ENCODE measurements around the gene CANT1.
A peak's percentile ranks its signal among the peaks of the same experiment; 100 is the strongest.
"Not testable (repeated sequence)": the region's sequence is repeated elsewhere in the genome, so short reads cannot be mapped to it uniquely, and the experiment has no call there.

The CANT1 gene

DNA sequence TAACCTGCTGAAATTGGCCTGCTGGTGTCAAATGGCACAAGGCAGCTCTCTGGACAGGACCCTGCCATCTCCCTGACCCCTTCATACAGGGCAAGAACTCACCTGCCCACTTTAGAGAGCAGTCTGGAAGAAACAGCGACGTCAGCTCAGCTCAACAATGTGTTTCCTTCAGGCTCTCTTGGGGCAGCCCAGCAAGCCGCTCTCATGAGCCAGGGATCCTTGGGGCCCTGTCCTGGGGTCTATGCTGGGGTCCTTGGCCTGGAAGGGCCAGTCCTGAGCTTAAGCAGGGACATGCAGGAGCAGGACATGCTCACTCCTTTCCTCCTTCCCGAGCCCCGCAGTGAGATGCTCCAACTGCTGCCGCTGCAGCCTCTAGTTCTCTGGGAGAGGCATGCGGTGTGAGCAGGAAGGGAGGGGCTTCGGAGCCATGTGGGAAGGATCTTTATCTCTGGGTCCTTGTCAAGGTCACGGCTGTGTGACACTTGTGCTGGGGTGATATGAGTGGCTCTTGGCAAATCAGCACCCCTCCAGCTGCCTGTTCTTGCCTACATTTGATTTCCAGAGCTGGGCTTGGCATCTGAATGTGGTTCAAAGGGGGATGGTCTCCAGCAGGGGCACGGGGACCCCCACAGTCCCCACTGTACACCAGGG lies 17.8 kb upstream of the CANT1 start:
- no peak for DNase-seq

- no peak for DNase-seq
Measured at GRCh38 chr17:79026376-79027273, 17.1 kb upstream of the CANT1 start.

DNA sequence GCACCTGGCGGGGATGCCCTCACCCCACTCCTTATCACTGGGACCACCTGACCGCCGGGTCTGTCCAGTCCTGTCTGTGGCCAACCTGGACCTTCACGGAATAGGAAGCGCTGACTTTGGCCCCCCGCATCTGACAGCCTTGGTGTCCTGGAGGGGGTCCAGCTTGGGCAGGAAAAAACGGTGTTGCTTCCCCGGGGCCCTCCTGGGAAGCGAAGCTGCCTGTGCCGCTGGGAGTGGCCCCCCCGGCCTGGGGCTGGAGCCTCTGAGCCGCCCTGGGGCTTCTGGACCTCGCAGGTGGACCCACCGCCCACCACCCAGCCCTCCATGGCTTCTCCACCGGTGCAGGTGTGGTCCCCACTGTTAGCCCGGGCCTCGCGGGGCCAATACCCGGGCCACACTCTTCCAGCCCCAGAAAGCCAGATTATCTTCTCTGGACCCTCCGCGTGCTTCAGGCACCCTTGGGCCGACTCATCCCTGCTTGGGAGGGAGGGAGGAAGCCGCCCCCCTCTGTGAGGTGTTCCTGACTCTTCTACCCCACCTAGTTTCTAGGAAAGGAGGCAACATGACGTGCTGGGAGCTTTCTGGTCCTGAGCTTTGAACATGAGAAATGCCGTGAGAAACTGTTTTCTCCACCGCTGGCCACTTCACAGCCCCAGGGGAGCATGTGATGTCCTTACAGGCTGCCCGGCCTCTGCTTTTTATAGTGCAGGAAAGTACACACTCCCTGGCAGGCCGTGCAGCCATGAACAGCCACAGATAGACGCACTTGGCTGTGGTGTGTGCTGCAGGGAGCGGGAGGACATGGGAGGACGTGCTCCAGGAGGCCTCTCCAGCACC lies 15.6 kb upstream of the CANT1 start:
- no peak for DNase-seq

- DNase-seq = no peak
Measured at GRCh38 chr17:79023886-79024771, 14.6 kb upstream of the CANT1 start, which contains the start of gene C1QTNF1. Gene C1QTNF1 (plus strand): TSS chr17:79024169. CDS start chr17:79043969, 19,800 bp downstream.

GRCh38 chr17:79023180-79023705 lies 13.7 kb upstream of the CANT1 start:
- no peak for DNase-seq

DNA sequence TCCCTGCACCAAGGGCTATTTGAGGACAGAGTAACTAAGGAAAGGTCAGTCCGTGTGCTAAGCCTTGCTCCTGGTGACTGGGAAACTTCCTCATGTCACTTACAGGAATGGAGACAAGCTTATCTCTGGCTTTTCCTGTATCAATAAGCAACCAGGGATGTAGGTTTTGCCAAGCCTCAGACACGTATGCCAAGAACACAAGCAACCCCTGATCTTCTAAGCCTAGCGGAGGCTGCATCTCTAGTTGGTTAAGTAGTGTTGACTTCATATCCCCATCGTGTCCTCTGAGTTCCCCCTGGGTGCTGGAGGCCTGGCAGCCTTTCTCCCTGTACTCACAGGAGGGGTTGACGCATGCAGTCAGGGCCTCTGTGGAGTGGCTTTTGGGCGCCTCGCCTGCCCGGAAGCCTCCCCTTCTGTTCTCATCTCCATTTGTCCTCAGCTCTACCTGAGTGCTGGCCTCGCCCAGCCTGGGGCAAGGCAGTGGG lies 13.0 kb upstream of the CANT1 start:
- DNase-seq = no peak

- not testable (repeated sequence) for DNase-seq
Measured at GRCh38 chr17:79021929-79022328, 12.4 kb upstream of the CANT1 start.

DNA sequence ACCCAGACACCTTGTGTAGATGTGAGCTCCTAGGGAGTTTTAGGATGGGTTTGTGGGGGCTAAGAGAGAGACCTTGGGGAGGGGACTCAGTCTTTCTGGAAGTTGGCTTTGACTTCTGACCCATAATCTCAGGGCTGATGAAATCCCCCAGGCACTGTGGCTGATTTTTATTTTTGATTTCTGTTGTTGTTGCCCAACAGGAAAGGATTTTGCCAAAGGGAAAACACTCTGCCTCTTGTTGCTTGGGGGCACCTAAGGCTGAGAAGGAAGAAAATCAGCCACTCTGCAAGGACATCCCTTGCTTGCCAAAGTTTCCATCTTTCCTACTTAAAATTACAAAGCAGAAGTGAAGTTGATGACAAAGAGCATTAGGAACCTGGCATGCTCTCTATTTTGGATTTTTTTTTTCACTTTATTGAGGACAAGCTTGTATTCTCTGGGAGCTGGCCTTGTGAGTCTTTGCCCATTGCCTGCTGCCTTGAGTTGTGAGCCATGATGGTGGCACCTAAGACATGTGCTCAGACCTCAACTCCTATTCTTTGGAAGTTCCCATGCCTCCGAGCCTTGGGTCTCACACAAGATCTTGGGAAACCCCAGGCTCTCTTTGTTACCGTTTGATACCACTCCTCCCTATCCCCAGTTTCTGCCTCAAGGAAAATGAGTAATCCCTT lies 11.2 kb upstream of the CANT1 start:
- no peak for DNase-seq

DNA sequence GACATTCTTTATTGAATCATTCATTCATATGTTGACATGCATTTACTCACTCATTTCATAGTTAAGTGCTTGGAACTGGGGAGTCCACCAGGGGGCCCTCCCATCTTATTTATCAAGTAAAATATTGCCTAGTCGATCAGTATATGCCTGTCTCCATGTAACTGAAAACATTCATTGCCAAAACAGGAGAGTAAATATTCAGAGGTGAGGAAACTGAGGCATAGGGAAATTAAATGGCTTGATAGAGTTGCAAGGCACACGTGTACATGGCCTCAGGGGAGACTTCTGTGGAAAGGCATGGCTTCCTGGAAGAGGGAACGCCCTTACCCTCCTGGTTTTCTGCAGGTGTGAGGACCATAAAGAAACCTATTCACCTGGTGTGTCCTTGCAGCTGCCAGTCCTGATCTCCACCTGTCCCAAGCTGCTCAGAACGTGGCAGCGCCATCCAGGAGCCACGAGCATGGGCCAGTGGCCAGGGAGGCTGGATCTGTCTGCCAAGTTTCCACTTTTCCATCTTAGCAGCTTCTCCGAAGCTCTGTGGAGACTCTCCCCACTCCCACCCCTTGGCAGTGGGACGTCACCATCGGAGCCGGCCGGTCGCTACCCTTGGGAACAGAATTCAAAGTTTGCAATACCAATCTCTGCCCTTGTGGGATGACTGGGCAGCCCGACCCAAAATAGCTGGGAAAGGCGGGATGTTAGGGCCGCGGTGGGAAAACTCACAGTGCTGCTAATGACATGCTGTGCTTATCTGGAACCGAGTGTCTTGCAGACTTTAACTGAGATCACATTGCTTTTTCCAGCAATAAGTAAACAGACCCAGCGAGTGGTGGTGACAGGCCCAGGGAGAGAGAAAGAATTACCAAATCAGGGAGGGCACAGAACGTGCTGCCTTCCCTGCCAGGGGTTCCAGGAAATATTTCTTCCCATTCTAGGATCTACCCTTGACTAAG lies 10.3 kb upstream of the CANT1 start:
- peak; percentile 33 for DNase-seq

- no peak for DNase-seq
Measured at GRCh38 chr17:79019261-79019631, 9.7 kb upstream of the CANT1 start.

DNA sequence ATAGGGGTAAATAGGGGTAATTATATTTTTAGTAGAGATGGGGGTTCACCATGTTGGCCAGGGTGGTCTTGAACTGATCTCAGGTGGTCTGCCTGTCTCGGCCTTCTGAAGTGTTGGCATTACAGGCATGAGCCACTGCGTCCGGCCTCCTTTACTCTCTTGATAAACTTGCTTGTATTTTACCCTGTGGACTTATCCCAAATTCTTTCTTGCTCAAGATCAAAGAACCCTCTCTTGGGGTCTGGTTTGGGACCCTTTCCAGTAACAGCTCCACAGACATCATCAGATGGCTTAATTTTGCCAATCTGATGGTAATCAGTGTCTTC lies 8.8 kb upstream of the CANT1 start:
- DNase-seq = no peak

DNA sequence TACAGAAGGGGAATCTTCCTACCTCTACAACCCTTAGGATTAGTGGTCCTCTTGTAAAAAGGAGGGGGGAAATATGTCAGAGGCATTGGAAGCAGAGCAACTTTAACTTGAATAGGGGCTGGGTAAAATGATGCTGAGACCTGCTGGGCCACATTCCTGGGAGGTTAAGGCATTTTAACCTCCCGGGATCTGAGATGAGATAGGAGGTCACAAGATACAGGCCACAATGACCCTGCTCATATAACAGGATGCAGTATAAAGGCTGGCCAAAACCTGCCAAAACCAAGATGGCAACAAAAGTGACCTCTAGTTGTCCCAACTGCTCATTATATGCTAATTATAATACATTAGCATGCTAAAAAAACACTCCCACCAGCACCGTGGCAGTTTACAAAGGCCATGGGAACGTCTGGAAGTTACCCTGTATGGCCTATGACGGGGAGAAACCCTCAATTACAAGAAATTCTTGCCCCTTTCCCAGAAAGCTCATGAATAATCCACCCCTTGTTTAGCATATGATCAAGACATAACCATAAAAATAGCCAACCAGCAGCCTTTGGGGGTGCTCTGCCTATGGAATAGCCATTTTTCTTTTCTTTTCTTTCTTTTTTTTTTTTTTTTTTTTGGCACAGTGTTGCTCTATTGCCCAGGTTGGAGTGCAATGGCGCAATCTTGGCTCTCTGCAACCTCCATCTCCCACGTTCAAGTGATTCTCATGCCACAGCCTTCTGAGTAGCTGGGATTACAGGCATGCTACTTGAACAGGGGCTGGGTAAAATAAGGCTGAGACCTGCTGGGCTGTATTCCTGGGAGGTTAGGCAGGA lies 8.2 kb upstream of the CANT1 start:
- DNase-seq = no peak

DNA sequence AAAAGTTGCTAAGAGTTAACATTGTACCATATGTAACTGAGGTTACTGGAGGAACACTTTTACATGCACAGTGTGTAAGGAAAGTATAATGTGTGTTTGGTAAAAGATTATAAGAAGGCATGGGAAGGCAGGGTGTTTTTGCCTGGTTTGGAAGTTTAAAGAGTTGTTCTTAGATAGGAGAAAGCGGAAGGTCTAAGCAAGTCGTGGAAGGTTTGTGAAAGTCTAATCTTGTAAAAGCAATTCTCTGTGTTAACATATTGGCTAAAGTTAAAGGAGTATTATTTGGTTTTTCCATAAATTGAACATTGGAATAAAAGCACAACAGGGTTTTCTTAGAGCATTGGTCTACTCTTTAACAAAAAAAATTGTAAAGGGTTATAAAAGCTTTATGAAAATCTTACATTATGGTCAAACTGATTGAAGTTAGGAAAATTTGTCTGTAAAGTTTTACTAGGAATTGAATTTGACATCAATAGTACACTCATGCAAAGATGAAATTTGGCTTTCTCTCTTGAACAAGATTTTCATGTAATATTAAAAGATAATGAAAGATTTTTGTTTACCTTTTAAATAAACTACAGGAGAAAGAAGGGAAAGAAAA lies 4.7 kb upstream of the CANT1 start:
- no peak for DNase-seq

DNA sequence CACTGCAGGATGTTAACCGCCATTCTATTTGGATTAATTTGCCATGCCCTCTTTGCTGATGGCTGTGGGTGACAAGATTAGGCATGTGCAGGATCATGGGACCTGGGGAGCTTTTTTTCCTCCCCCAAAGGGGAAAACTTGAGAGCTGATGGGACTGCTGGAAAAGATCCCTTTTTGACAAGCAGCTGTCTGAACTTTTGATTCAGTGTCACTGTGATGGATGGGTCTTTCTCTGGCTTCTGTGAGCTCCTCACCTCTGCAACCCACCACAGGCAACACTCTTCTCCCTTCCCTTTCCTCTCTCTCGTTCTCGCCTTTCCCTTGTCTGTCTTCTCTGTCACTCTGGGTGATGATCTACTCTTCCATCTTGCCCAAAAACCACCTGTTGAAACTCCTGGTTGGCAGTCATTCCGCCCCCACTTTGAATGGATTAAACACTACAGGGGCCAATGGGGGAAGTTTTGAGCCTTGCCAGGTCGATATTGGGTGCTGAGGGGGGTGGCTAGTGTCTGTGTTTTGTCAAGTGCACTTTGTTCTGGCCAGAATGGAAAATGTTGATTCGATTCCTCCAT lies 3.1 kb upstream of the CANT1 start:
- DNase-seq = no peak

GRCh38 chr17:79011451-79012147 lies 2.0 kb upstream of the CANT1 start:
- no peak for DNase-seq

DNA sequence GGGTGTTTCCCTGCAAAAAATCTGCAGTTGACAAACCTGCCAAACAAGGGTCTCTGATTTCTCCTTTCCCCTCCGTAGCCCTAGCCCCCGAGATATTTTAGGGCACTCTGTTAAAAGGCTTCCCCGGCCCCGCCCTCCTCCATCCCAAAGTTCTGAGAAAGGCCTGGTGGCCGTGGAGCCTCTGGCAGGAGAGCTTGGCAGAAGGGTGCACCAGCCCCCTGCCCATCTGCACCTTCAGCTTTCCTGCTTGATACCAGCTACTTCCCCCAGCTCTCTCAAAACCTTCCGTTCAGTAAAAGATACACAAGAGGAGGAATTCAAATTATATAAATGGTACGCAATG lies 711 bp upstream of the CANT1 start:
- DNase-seq = no peak

GRCh38 chr17:79008666-79009387 lies 737 bp downstream of the CANT1 start:
- DNase-seq = no peak

Data from NCI-H2081 treated with DMSO at 0.1 percent for 48 hours (cell line).